Stimulated activated memory B cell treated with anti-CD40 and anti-IgM and Interleukin-4, amounts not matched to agents 10 μg/mL and 1 μg/mL and 100 μg/mL, for 72 hours (primary cell): Measurements from ENCODE around the gene BAAT.
A peak's percentile ranks its signal among the peaks of the same experiment; 100 is the strongest.
"Not testable (repeated sequence)": the region's sequence is repeated elsewhere in the genome, so short reads cannot be mapped to it uniquely, and the experiment has no call there.

Experiments
- ATAC-seq: fragments of 150-1000 bp; cut with Tn5 transposase; 2 replicates; pipeline ENCODE4 v1.10.0; 2021
- H3K27ac Mint-ChIP-seq: one replicate; pipeline ENCODE4 v1.8.0; 2022; ENCODE audit warnings: mild to moderate bottlenecking, mixed read lengths
- H3K27me3 Mint-ChIP-seq: one replicate; pipeline ENCODE4 v1.8.0; 2022; ENCODE audit warnings: mixed read lengths
- H3K36me3 Mint-ChIP-seq: one replicate; pipeline ENCODE4 v1.8.0; 2022; ENCODE audit warnings: mixed read lengths
- H3K4me1 Mint-ChIP-seq: one replicate; pipeline ENCODE4 v1.8.0; 2022; ENCODE audit warnings: mixed read lengths
- H3K4me3 Mint-ChIP-seq: one replicate; pipeline ENCODE4 v1.8.0; 2022; ENCODE audit warnings: mild to moderate bottlenecking, moderate library complexity, mixed read lengths
- H3K9me3 Mint-ChIP-seq: one replicate; pipeline ENCODE4 v1.8.0; 2022; ENCODE audit warnings: mixed read lengths

Gene BAAT

DNA sequence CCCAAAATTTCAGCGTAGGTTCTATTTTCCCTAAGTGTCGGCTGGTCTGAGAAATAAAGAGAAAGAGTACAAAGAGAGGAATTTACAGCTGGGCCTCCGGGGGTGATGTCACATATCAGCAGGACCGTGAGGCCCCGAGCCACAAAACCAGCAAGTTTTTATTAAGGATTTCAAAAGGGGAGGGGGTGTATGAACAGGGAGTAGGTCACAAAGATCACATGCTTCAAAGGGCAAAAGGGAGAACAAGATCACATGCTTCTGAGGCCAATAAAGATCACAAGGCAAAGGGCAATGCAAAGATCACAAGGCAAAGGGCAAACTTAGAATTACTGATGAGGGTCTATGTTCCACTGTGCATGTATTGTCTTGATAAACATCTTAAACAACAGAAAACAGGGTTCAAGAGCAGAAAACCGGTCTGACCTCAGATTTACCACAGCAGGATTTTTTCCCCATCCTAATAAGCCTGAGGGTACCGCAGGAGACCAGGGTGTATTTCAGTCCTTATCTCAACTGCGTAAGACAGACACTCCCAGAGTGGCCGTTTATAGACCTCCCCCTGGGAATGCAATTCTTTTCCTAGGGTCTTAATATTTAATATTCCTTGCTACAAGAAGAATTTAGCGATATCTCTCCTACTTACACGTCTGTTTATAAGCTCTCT, at the start of gene BAAT:
Gene BAAT, minus strand, starts transcription at position 134 of the 664 bp plus-strand sequence. CDS start 13,602 bp downstream, outside the sequence.
- ATAC-seq, H3K4me3 Mint-ChIP-seq, H3K4me1 Mint-ChIP-seq, H3K27me3 Mint-ChIP-seq, H3K27ac Mint-ChIP-seq, H3K9me3 Mint-ChIP-seq: not testable (repeated sequence)
- H3K36me3 Mint-ChIP-seq, result peaks cover 16% of the 10 kb centered on the region

DNA sequence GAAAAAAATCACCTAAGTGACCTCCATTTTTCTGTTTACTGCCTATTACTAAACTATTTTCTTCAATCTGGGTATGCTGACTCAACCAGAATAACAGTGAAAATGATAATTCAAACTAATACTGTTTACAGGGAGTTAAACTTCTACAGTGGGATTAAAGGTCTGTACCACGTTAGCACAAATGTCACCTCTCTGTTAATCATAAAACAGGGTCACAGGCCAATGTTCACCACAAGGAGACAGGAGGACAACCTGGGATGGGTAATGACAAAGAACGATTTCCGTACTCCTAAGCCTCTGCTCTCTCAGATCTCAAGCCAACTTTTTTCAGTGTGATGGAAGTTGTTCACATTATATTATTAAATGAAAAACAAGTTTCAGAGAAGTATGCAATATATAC, 48.4 kb upstream of the BAAT start:
- H3K4me1 Mint-ChIP-seq, result peaks cover 11% of the 10 kb centered on the region
- H3K9me3 Mint-ChIP-seq, result no peaks in the 10 kb centered on the region
- H3K27ac Mint-ChIP-seq, result no peak overlapping the region
- H3K27me3 Mint-ChIP-seq, result peaks cover 9% of the 10 kb centered on the region
- no peak for ATAC-seq
- no peak overlapping the region for H3K4me3 Mint-ChIP-seq
- no peaks in the 10 kb centered on the region for H3K36me3 Mint-ChIP-seq

DNA sequence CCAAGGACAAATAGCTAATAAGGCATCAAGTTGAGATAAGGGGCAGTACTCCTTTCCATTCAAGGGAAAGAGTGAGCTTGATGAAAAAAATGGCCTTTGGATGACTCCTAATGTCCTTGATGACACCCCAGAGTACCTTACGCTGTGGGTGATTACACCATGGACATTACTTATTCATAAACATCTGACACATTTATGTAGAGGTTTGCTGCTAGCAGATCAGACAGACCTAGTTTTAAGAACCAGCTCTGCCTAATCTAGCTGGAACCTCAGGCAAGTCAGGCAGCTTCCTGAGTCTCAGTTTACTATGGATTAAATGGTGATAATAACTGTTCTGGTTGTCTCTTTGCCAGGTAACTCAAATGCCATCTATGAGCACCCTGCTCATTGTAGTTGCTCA, 47.9 kb upstream of the BAAT start:
- Mint-ChIP-seq H3K27ac (no peak overlapping the region), H3K9me3 (no peaks in the 10 kb centered on the region), H3K27me3 (peaks cover 8% of the 10 kb centered on the region), H3K4me1 (peaks cover 16% of the 10 kb centered on the region), H3K36me3 (no peaks in the 10 kb centered on the region), H3K4me3 (no peak overlapping the region)
- no peak for ATAC-seq

DNA sequence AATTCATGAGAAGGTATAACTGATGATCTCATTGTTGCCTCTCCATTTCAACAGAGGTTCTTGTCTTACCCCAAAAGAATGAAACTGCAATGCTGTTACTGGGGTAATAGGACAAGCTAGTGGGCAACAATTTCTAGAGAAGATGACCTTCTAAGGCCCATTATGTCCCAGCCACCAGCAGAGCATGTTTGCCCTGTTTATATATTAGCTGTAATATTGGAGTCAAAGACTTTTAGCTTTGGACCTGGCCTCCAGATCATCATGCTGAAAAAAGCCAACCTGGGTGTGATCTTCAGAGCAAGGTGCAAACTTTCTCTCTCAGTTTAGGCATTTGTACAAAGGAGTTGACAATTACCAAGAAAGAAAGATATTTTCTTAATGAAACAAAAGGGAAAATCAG, 47.4 kb upstream of the BAAT start:
- peaks cover 17% of the 10 kb centered on the region for H3K4me1 Mint-ChIP-seq
- H3K27ac Mint-ChIP-seq, result no peak overlapping the region
- H3K4me3 Mint-ChIP-seq, result no peak overlapping the region
- no peaks in the 10 kb centered on the region for H3K9me3 Mint-ChIP-seq
- peaks cover 3% of the 10 kb centered on the region for H3K27me3 Mint-ChIP-seq
- H3K36me3 Mint-ChIP-seq, result no peaks in the 10 kb centered on the region
- no peak for ATAC-seq

DNA sequence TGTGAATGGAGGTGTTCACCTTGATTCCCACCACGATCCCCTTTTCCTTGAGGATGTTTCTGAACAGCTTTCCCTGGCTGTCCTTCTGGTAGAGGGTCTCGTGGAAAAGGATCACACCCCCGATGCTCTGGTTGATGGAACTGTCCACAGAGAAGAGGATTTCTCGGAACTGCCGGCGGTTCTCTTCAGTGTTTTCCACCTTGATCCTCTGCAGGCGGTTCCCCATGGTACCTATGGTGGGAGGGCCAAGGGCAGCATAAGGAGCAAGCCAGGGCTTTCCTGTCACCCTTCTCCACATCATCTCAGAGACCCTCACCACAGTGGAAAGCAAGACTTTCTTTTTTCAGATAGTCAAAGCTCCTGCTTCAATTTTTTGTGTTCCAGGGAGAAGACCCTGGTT, 44.9 kb upstream of the BAAT start:
- Mint-ChIP-seq H3K36me3 (no peaks in the 10 kb centered on the region), H3K9me3 (no peaks in the 10 kb centered on the region), H3K27ac (no peak overlapping the region), H3K4me1 (peaks cover 11% of the 10 kb centered on the region), H3K4me3 (no peak overlapping the region), H3K27me3 (no peaks in the 10 kb centered on the region)
- ATAC-seq, result no peak

DNA sequence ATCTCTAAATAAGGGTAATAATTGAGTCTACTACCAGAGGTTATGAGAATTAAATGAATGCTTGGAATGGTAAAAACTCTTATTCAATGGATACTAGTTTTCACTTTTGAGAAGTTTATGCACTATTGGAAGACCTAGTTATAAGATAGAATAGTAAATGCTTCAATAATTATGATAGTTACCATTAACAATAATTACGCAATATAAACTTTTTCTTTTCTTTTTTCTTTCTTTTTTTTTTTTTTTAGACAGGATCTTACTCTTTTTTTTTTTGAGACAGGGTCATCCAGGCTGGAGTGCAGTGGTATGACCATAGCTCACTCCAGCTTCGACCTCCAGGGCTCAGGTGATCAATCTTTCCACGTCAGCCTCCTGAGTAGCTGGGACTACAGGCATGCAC, 44.1 kb upstream of the BAAT start:
- Mint-ChIP-seq H3K27me3 (no peaks in the 10 kb centered on the region), H3K4me3 (no peak overlapping the region), H3K27ac (no peak overlapping the region), H3K4me1 (peaks cover 9% of the 10 kb centered on the region), H3K36me3 (no peaks in the 10 kb centered on the region), H3K9me3 (no peaks in the 10 kb centered on the region)
- no peak for ATAC-seq

DNA sequence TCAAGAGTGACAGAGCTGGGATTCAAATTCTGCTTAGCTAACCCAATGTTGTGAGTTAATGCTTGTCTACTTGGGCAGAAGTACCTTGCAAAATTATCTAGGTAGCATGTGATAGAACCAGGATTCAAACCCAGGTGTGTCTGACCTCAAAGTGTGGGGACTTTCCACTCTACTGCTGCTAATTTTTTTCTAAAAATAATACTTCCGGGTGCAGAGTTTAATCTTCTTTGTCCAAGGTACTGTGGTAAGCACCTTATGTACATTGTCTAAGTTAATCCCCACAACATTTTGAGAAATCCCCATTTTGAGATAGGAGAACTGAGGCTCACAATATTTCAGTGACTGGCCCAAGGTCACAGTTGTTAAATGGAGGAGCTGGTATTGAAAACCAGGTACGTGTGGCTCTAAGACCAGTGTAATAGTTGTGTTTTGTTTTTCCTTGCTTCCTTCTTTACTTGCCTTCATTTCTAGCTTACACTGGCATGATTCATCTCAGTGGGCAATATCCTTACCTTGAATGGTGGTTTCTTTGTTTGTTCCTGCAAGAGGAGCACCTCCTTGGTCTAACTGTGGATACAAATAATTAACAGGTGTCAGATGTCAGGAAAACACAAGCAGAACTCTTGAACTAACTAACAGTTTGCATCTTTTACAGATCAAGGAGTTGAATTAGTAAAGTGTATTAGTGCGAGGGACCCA, 43.3 kb upstream of the BAAT start:
- Mint-ChIP-seq H3K9me3 (peaks cover 4% of the 10 kb centered on the region), H3K36me3 (no peaks in the 10 kb centered on the region), H3K27ac (peak overlapping the region; percentile 49), H3K27me3 (no peaks in the 10 kb centered on the region), H3K4me1 (peaks cover 9% of the 10 kb centered on the region), H3K4me3 (no peak overlapping the region)
- peak; percentile 63 for ATAC-seq

DNA sequence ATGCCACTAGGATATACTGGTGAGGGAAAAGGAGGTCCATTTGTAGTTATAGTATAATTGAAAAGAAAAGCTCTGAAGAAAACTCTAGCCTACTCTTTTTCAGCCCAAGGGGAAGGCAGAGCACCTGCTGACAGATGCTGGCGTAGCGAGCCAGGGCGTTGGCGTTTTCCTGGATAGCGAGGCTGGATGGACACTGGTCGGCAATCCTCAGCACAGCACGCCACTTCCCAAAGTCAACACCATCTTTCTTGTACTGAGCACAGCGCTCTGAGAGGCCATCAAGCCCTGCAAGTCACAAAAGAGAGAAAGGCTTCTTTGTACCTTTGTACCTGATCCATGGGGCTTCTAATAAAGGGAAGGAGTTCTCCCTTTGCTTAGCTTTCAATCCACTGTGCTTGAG, 42.6 kb upstream of the BAAT start:
- Mint-ChIP-seq H3K36me3 (no peaks in the 10 kb centered on the region), H3K4me1 (peaks cover 9% of the 10 kb centered on the region), H3K4me3 (no peak overlapping the region), H3K27ac (peak overlapping the region; percentile 49), H3K27me3 (no peaks in the 10 kb centered on the region), H3K9me3 (peaks cover 6% of the 10 kb centered on the region)
- no peak for ATAC-seq

DNA sequence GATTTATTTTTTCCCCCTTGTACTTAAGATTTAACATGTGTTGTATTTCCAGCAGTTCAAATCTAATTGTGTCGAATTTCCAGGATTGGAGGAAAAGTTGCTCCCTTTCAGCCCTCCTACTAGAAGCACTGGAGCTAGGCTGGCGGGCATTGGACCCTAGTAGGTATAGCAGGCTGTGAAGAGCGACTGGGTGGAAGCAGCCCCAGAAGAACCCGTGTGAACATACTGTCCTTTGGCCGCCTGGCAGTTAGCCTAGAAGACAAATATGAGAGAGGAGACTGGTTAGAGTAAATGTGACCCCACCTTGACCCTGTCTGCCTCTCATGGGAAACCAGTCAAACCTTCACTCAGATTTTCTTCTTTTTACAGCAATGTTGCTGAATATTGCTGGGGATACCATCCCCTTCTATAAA, 36.9 kb upstream of the BAAT start:
- H3K27ac Mint-ChIP-seq, result no peak overlapping the region
- H3K27me3 Mint-ChIP-seq, result no peaks in the 10 kb centered on the region
- peaks cover 14% of the 10 kb centered on the region for H3K9me3 Mint-ChIP-seq
- H3K4me3 Mint-ChIP-seq, result no peak overlapping the region
- peaks cover 17% of the 10 kb centered on the region for H3K36me3 Mint-ChIP-seq
- no peaks in the 10 kb centered on the region for H3K4me1 Mint-ChIP-seq
- no peak for ATAC-seq

DNA sequence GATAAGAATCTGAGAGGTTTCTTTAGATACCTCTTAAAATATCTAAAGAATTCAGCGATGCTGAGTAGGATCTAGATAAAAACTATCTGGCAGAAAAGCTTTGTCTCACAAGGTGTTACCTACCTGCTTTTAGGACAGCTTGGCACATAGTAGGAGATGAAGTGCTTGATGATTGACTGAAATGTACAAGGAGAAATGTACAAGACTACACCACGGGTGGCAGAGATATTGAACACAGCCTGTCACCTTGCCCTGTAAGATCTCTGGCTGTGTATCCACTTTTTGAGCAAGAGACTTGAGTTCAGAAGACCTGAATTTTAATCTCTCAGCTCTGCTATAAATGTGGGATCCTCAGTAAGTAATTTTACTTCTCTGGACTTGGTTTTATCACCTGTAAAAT, 35.1 kb upstream of the BAAT start:
- Mint-ChIP-seq H3K4me1 (no peaks in the 10 kb centered on the region), H3K36me3 (peaks cover 17% of the 10 kb centered on the region), H3K27me3 (no peaks in the 10 kb centered on the region), H3K9me3 (peaks cover 14% of the 10 kb centered on the region), H3K27ac (no peak overlapping the region), H3K4me3 (no peak overlapping the region)
- ATAC-seq, result no peak

DNA sequence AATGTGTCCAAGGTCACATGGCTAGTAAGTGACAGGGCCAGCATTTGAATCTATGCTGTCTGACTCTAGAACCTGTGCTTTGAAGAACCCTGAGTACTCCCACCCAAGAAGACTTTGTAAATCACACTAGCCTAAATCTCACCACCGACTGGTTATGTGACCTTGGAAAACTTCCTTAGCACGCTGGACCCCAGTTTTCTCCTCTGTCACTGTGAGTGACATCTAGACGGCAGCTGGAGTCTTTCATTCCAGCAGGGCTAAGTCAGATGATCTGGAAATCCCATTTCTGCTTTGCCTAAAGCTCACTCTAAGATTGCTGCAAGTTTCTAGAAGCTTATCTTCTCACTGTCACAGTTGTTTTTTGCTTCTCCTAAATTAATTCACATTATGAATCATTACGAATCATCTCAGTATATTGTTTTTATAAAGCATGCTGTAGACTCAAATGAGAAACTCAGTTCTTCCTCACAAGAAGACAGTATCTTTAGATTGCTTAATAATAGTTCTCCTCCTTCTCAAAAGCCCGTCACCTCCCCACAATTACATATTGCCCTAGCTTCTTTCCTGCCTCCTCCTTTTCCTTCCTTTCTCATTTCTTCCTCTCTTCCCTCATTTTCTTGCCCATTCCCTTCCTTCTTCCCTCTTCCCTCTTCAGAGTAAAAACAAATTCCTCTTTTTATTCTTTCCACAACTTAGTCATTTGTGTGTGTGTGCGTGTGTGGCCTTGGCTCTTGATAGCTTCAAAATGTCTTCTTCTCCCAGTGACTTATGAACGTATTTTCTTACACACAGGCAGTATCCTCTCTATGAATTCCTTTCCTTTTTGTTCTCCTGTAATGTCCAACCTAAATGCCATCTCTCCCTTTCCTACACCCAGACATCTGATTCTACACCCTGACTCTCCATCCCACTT, 34.0 kb upstream of the BAAT start:
- H3K4me3 Mint-ChIP-seq, result no peak overlapping the region
- H3K9me3 Mint-ChIP-seq, result peaks cover 20% of the 10 kb centered on the region
- H3K4me1 Mint-ChIP-seq, result no peaks in the 10 kb centered on the region
- H3K27me3 Mint-ChIP-seq, result no peaks in the 10 kb centered on the region
- H3K36me3 Mint-ChIP-seq, result peaks cover 26% of the 10 kb centered on the region
- H3K27ac Mint-ChIP-seq, result no peak overlapping the region
- ATAC-seq, result no peak

DNA sequence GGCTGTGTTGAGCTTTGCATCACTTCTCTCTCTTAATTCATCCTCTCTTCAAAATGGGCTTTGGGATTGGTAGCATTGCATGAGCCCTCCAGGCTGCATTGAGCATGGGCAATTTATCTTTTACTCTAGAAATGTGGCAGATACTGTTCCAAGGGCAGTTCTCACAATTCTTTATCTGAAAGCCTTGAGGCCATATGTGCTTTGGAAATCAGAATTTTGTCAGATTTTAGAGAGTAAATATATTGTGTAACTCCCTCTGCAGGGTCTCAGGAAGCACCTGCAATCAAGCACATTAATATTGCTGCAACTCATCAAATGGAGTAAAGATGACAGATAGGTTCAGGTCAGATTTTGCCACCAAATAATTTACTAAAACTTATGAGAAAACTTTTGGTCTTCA, 33.2 kb upstream of the BAAT start:
- no peak overlapping the region for H3K27ac Mint-ChIP-seq
- H3K36me3 Mint-ChIP-seq, result peaks cover 34% of the 10 kb centered on the region
- no peak overlapping the region for H3K4me3 Mint-ChIP-seq
- ATAC-seq, result no peak
- no peaks in the 10 kb centered on the region for H3K4me1 Mint-ChIP-seq
- no peaks in the 10 kb centered on the region for H3K27me3 Mint-ChIP-seq
- H3K9me3 Mint-ChIP-seq, result peaks cover 22% of the 10 kb centered on the region

DNA sequence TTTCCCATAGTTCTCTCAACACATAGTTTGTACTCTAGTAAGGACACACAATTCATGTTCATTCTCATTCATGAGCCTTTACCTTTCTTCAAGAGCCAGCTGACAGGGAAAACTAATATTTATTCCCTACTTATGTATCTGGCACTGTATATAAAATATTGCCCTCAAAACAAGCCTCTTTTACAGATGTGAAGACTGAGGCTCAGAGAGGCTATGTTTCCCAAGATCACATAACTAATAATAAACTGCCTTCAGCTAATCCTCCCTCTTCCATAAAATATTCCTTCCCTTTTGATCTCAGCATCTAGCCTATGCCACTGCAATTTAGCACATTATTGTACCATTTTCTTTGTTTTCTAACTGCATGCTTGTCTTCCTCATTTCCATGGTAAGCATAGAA, 32.6 kb upstream of the BAAT start:
- H3K27me3 Mint-ChIP-seq, result no peaks in the 10 kb centered on the region
- H3K4me3 Mint-ChIP-seq, result no peak overlapping the region
- H3K36me3 Mint-ChIP-seq, result peaks cover 40% of the 10 kb centered on the region
- H3K9me3 Mint-ChIP-seq, result peaks cover 27% of the 10 kb centered on the region
- ATAC-seq, result no peak
- no peak overlapping the region for H3K27ac Mint-ChIP-seq
- H3K4me1 Mint-ChIP-seq, result no peaks in the 10 kb centered on the region

DNA sequence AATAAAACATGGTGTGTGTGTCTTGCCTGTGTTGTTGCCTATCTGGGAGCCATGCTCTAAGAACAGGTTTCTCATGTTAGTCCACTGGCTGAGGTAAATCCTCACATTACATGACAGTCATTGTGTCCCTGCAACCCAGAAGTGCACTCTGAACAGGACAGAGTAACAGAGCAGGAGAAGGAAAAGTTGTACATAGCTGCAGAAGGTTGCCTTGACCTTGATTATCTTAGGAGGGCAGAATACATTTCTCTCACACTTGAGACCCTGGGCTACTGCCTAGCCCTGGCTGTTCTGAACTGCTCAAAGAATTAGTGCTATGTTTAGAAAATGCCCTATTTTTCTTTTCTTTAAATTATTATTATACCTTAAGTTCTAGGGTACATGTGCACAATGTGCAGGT, 30.8 kb upstream of the BAAT start:
- Mint-ChIP-seq H3K9me3 (peaks cover 30% of the 10 kb centered on the region), H3K27me3 (no peaks in the 10 kb centered on the region), H3K4me3 (no peak overlapping the region)

DNA sequence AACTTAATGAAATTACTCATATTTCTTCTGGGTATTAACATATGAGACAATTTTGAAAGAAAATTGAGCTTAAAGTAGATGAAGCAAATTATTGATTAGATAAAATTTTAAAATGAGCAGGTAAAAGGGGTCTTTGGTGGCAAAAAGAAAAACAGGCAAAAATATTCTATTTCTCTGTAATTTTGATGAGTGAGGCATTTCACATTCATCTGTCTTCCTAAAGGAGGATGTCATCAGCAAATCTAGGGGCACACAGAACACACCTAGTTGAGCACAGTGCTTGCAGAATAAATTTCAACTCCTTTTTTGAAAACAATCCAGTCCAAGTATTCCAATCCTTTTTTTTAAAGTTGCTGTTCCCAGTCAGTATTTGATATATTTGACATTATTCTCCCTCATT, 30.0 kb upstream of the BAAT start:
- Mint-ChIP-seq H3K4me3 (no peak overlapping the region), H3K27ac (no peak overlapping the region), H3K36me3 (peaks cover 47% of the 10 kb centered on the region), H3K27me3 (no peaks in the 10 kb centered on the region), H3K4me1 (no peaks in the 10 kb centered on the region), H3K9me3 (peaks cover 30% of the 10 kb centered on the region)
- no peak for ATAC-seq

More for the DNA sequence above, 30.8 kb upstream of the BAAT start:
- no peak overlapping the region for H3K27ac Mint-ChIP-seq
- peaks cover 46% of the 10 kb centered on the region for H3K36me3 Mint-ChIP-seq
- H3K4me1 Mint-ChIP-seq, result no peaks in the 10 kb centered on the region
- no peak for ATAC-seq
